NCI-H2171 treated with DMSO at 0.1 percent for 48 hours (cell line): ENCODE data around the gene LDLRAD3.

Source experiments
- DNase-seq: peaks from one replicate; lab custom pipeline; 2025; lab: John Stamatoyannopoulos, UW

LDLRAD3 gene

DNA sequence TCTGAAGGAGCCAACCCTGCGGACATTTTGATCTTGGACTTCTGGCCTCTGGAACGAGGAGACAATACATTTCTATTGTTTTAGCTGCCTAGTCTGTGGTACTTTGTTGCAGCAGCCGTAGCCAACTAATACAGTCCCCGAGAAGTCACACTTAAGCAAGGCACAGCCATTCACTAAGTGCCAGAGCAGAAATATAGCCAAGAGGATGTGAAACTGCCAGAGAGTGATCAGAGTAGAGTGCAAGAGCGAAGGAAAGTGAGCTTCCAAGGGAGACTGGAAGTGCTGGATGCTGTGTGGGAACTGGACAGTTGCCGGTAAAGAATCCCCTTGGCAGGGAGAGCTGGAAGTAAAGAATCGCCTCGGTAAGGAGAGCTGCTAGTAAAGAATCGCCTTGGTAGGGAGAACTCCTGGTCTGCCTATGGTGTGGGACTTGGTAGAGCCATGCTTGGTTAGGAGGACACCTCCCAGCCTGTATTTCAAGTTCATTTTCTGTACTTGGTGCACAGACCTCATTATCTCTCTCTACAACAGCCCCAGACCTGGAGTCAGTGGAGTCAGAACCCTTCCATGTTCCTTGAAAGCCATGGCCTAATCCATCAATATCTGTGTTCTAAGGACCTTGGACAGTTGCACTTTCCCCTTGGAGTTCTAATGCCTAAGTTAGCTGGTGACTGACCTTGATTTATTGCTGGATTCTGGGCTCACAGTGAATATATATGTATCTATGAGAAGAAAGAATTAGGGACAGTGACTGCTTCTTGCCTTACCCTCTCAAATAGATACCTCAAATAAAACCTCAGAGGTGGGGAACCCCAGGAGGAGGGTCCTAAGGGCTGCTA is 162.1 kb downstream of the LDLRAD3 start:
- no peak for DNase-seq

DNA sequence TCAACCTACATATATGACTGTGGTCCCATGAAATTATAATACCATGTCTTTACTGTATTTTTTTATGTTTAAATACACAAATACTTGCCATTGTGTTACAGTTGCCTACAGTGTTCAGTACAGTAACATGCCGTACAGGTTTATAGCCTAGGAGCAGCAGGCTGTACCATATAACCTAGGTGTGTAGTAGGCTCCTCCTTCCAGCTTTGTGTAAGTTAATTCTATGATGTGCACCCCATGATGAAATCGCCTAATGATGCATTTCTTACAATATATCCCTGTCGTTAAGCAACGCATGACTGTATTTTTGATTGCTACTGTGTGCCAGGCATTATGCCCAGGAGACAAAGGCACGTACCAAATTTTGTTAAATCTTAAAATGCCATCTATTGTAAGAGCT is 163.7 kb downstream of the LDLRAD3 start:
- DNase-seq = no peak

DNA sequence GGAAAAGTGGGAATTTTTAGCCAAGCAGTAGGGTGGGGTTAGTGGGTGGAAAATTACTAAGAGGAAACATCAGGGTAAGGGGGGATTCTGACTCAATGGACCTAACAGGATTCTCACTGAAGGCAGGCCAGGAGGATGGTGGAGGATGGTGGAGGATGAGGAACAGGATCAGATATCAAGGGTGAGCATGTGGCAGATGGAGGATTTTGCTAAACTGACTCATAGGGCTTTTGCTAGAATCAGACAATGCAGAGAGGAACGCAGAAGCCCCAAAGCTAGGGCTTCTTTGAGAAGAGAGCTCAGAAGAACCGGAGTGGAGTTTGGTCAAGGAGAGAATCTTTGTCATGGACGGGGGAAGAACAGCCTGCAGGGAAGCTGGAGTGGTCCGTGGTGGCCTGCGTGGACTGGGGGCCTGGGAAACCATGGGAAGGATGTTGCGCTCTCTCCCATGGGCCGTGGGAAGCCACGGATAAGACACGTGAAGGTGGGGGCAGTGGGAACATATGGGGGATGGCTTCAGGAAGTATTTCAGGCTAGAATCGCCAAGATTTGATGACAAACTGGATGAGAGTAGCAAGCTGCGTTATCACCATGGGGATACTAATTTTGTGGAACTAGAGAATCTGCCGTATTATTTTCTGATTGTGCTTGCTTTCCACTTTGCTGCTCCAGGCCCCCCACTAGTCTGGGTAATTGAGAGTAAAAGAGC is 165.2 kb downstream of the LDLRAD3 start:
- peak; percentile 43 for DNase-seq

DNA sequence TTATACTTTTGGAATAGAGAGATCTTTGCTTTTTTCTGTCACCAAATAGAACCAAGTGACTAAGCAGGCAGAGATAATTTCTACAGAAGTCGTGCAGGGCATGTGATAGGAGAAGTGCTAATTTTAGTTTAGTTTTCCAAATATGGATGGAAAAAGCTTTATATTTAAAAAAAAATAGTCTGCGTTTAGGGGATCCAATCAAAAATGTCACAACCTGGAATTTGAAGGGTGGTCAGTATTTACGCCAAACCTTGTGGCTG is 165.7 kb downstream of the LDLRAD3 start:
- DNase-seq = no peak

DNA sequence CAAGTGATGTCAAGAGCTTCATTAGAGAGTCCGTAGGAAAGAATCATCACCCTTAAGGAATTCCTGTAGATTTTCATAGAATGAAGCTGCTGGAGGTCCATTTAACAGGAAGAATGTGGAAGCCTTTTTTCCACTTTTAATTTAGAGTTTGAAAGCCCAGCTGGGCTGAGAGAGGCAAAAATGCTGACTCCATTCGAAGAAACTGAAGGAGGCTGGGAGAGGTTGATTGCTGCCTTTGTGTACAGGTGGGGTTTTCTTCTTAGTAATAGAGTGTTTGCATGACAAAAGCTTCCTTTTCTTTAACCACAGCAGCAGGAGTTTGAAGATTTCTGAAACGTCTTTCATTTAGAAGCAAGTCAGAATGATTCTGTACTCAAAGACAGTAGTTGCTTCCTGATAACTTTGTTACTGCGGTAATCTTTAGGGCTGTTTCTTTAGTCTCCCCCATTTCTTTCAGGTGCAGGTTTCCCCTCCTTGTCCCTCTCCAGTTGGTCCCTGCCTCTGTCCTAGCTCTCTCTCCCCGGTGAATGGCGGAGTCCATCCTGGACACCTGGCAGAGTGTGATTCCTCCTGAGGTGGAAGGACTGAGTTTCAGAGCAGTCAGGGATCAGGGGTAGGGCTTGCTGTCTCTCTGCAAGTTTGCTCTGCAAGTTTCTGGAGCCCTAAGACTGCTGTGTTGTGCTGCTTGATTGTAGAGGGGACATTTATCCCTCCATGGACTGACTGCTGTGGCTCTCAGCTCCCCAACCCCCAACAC is 166.2 kb downstream of the LDLRAD3 start:
- no peak for DNase-seq

DNA sequence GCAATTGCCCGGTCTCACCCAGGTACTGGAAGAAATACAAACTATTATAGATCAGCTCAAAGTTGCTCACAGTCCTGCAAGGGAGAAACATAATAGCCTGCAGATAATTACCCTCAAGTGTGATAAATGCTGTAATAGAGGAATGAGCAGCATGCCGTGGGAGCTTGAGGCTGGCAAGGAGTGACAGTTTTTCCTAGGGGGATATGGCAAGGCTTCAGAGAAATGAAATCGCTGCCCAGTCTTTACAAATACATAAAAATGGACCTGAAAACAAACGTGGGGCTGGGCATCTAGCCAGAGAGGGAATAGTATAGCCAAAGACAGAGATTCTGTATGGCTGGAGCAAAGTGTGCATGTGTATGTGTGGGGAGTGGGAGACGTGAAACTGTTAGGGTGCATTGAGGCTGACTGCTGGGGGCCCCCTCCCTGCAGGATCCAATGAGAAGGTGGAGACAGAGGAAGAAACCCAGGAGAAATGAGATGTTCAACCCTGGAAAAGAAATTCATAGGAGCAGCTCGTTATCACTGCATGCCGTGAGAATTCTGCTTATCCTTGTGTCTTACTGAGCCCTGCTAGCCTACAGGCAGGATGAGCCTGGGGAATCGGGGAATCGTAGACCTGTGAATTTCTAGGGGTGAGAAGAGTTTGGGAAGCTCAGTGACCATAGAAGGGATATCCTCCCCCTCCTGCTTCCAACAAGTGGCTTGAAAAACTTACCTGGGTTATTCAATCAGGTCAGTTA is 167.0 kb downstream of the LDLRAD3 start:
- peak; percentile 60 for DNase-seq

DNA sequence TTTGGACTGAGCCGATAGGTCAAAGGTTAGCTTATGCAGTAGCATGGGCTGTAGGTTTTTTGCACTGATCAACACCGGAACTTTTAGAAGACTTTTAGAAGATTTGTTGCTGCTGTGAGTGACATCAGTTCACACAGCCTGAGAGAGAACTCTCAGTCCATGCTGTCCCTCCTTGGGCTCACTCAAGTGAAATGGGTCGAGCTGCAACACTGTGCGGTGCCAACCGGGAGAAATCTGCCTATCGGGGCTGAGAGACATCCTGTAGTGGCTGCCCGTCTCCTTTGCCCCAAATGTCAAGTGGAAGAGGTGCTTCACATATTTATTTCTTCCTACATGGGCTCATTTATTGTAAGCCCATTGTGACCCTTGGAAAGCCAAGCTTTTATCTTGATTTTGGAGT is 170.2 kb downstream of the LDLRAD3 start:
- DNase-seq = no peak

DNA sequence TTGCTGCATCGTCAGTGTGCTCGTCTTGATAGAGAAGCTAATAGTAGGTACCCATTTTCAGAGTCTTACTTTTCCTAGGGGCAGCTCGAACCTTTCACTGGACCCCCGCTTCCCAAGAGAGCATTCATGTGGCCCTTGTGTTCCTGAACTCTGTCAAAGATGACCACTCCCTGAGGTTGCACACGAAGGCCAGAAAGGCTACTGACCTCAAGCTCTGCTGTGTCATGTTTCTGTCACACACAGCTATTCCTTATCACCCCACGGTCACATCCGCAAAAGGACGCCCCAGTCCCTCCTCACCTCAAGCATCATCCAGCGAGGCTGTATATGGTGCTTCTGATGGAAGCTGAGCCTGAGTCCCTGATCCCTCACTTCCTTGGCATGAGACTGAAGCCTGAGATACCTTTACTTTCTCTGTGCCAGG is 171.5 kb downstream of the LDLRAD3 start:
- no peak for DNase-seq

DNA sequence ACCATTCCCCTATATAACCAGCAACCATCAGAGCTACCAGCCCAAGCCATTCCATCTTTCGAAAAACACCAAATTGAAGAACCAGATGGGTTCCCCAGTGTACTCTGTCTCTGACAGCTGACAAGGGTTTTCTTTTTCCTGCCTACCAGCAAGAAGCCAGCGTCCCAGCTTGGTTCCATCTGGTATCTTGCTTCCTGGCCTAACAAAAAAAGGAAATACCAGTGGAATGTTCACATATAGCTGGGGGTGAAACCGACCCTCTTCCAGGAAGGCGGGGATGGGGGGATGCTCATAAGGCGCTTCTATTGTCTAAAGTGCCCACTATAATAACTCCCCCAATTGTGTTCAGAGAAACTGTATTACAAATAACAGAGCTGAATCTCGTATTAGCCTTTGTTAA is 172.3 kb downstream of the LDLRAD3 start:
- DNase-seq = peak; percentile 96

DNA sequence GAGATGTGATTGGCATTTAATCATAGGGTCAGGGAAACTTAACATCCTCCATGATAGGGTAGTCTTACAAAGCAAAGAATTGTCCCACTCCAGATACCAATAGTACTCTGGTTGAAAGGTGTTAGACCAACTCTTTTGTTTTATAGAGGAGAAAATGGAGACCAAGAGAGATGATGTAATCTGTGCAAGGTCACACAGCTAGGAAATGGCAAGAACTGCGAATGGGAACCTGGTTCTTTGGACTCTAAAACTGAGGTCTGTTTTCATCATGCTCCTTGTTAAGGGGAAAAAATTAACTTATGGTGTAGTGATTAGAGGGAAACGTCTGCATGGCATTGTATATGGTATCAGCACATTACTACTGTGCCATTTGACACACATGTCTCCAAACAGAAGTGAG is 174.2 kb downstream of the LDLRAD3 start:
- no peak for DNase-seq

DNA sequence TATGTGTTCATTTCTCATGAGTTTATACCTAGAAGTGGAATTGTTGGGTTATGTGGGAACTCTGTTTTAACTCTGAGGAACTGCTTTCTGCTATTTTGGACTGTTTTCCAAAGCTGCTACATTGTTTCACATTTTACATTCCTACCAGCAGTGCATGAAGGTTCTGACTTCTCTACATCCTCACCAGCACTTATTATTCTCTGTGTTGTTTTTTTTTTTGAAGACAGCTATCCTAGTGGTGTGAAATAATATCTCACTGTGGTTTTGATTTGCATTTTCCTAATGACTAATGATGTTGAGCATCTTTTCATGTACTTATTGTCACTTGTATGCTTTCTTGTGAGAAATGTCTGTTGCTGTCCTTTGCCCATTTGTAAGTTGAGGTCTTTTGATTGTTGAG is 175.4 kb downstream of the LDLRAD3 start:
- no peak for DNase-seq

DNA sequence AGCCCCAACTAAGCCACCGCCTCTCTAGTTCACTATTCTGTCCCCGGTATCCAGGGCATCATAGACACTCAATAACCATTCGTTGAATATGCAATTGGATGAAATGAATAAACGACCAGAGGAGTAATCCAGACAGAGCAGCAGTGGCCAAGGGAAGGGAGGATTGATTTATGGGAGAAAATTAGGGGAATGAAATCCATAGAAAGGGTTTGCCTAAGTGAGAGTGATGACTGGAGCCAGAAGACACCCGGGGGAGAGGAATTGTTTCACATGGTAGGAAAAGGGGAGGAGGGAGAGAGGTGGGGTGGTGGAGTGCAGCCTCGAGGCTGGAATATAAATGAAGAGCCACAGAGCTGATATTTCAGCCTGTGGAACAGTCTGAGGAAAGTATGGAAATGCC is 177.2 kb downstream of the LDLRAD3 start:
- no peak for DNase-seq

DNA sequence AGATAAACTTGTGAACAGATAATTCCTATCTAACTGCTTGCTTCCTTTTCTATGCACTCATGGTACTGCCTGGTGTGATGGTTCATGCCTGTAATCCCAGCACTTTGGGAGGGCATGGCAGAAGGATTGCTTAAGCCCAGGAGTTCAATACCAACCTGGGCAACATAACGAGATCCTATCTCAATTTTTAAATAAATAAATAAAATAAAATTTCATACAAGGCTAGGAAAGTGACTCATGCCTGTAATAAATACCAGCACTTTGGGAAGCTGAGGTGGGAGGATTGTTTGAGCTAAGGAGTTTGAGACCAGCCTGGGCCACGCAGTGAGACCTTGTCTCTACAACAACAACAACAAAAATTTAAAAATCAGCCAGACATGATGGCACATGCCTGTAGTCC is 178.8 kb downstream of the LDLRAD3 start:
- no peak for DNase-seq

DNA sequence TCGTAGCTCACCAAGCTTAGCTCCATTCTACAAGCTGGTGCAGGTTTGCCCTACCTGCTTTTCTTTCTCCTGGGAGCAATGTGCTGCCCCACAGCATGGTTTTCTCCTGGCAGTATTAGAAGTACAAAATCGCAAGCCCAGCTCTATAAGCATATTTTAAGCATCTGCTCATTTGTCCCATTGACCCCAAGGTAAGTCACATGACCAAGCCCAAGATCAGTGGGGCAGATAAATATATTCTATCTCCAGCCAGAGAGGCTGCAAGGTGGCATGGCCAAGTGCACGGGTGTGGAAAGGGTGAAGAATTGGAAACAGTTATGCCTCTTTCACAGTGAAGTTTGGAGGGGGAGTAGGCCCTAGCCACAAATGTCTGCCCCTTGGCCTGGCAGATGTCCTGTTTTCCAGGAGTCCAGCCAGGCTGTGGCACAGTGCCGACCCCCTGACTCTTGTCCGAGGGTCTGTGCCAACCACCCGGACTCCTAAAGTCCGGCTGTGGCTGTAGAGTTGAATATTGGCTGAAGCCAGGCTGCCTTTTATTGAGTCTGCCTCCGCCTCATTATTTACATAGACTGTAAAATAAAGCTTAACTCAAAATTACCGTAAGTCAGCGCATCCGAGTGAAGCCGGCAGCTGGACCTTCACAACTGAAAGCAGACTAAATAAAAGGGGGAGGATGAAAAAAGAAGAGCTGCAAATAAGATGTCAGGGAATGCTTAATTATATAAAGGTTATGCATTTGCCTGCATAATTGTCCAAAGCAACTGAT is 179.7 kb downstream of the LDLRAD3 start:
- DNase-seq = peak; percentile 35

DNA sequence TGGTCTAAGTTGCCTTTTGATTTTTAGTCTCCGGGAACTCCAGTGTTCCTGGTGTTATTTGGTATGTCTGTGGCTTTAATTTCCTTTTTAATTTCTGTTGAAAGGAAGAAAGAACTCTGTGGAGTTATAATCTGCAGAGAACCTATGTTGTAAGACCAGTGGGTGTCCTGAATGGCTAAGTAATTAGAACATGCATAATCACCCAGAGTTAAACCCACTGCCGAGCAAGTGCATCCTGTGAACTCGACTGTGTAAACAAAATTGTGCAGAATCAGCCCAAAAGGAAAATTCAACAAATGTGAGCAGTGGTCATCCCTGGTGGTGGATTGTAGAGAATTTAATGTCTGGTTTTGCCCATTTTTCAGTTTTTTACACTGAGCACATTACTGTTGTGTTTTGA is 182.8 kb downstream of the LDLRAD3 start:
- no peak for DNase-seq

DNA sequence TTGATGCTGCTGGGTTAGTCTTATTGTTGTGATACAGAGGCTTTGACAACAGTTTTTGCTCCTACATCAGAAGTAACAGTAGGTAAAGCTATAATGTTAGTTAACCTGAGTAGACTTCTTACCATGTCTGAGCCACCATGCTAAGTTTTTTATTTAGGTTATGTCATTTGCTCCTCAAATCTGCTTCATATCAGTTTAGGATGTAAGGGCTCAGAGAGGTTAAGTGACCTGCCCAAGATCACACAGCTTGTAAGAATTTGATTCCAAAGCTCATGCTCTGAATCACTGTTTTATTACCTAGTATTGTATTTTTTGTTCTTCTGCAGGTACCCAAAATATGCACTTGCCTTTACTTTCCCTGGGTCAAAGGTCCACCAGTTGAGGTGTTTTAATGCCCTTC is 183.7 kb downstream of the LDLRAD3 start:
- no peak for DNase-seq

DNA sequence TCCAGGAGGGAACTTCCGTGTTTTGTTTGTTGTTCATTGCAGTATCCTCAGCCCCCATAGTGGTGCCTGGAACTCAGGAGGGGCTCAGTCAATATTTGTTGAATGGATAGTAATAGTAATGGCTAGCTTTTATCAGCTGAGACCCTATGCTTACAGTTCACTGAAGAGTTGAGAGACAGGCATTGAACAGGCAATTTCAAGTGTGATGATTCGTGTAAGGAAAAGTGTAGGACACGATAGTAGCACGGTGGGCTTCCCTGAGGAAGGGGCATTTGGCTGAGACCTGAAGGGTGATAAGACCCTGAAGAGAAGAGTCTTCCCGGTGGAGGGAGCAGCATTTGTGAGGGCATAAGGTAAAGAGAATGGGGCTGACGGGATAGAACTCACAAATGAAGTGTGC is 186.1 kb downstream of the LDLRAD3 start:
- no peak for DNase-seq

DNA sequence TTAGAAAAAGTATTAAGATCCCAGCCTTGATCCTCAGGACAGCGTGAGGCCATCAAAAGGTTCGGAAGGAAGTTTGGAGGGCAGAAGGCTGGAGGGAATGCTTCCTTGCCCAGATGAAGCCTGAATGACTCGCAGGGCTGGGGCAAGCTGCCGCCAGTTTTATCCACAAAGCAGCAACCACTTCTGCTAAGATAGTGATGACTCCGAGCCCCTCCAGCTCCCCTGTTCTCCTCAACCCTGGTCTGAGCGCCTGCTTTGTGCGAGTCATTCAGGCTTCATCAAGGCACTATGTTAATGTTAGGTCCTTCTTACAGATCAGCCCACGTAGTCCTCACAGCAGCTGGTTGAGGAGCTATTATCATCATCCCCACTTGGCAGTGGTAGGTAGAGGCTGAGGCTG is 186.5 kb downstream of the LDLRAD3 start:
- DNase-seq = no peak

DNA sequence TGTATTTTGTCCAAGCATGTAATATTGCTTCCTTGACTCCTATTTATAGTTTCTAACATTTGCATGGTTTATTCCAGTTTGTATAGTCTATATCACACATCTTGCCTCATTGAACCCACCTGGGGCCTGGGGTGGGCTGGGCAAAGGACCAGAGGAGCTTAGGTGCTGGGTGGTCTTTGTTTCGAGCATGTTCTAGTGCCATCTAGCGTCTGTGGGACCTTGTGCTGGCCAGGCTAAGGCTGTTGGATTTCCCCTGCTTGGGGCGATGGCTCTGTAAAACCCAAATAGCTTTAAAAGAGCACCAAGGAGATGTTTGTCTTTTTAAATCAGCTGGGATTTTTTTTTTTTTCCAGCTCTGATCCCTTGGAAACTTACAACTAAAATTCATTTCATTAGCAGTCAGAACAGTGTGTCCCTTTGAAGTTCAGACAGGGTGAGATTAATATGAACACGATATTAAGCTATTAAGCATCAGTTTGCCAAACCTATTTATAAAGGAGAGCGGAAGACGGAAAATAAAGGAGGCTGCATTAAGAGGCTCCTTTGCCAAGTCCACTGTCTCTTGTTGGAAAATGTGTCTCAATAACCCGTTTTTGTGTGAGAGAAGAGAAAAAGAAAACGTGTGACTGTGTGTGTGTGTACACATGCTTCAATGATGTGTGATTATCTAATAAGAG is 188.0 kb downstream of the LDLRAD3 start:
- DNase-seq = peak; percentile 73

DNA sequence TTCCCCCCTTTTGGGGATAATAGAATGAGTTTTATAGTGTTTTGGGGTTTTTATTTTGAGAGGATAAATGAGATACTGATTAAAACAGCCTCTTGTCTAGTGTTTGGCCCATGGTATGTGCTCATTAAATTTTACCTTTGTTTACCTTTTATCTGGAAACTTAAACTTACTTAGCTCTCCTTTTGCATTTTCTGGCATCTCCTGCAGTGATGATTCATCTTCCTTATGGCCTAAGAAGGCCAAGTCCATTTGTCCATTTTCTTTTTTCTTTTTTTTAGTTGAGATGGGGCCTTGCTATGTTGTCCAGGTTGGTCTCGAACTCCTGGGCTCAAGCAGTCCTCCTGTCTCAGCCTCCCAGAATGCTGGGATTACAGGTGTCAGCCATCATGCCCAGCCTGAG is 189.1 kb downstream of the LDLRAD3 start:
- DNase-seq = no peak

DNA sequence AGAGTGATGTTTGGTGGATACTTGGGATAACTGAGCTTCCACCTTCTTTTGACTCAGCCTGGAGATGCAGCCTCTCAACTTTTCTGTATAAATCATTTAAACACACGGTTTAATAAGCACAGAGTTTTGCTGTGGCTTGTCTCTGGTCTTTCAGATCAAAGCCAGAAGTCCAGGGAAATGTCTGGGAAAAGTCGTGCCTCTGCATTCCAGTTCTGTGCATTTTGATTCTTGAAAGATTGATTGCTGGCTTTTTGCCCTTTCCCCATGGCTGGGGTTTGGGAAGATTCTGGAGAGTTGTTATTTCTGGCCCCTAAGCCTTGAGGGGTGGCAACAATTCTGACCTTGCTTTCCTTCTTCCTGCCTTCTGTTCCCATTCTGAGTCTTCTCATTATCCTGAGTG is 191.2 kb downstream of the LDLRAD3 start:
- no peak for DNase-seq
